MCF 10A (cell line): ENCODE results near the gene NISCH. TPM values are rescaled to one million over a fixed set of nuclear protein-coding genes. Genes with fewer than 3 reads are reported as not detected.

Experiments used
- BruUV-seq: library from RNA; stranded (reverse); fragments of 400-500 nt; replicated peaks from 2 replicates; lab custom pipeline; 2021; lab: Mats Ljungman, UMichigan
- CTCF ChIA-PET: fragments of 300-600 bp; sonication (Branson Sonifier 250); formaldehyde crosslinking; extraction: SDS; loops from one replicate; lab custom pipeline; 2021; ENCODE audit warnings: antibody characterized with exemption, inconsistent platforms; lab: Yijun Ruan, JAX
- POLR2A ChIA-PET: fragments of 300-600, 350-650 bp; sonication (Branson Sonifier 250); formaldehyde crosslinking; extraction: SDS; loops from one replicate; lab custom pipeline; 2020; ENCODE audit warnings: antibody characterized with exemption, inconsistent platforms; lab: Yijun Ruan, JAX
- DNase-seq: peaks from one replicate; pipeline ENCODE4 v3.0.0-alpha.2; 2018; ENCODE audit not compliant: unreplicated experiment
- H3K27ac Mint-ChIP-seq: one replicate; pipeline ENCODE4 v1.8.0; 2022; ENCODE audit warnings: mild to moderate bottlenecking, low read depth, mixed read lengths; ENCODE audit not compliant: unreplicated experiment
- H3K27me3 Mint-ChIP-seq: one replicate; pipeline ENCODE4 v1.8.0; 2022; ENCODE audit warnings: mixed read lengths; ENCODE audit not compliant: insufficient read depth, unreplicated experiment
- H3K36me3 Mint-ChIP-seq: one replicate; pipeline ENCODE4 v1.8.0; 2022; ENCODE audit warnings: mild to moderate bottlenecking, moderate library complexity, mixed read lengths; ENCODE audit not compliant: insufficient read depth, unreplicated experiment
- H3K4me1 Mint-ChIP-seq: one replicate; pipeline ENCODE4 v1.8.0; 2022; ENCODE audit warnings: mixed read lengths; ENCODE audit not compliant: insufficient read depth, unreplicated experiment
- H3K4me3 Mint-ChIP-seq: one replicate; pipeline ENCODE4 v1.8.0; 2022; ENCODE audit warnings: mild to moderate bottlenecking, moderate library complexity, mixed read lengths; ENCODE audit not compliant: unreplicated experiment
- H3K9me3 Mint-ChIP-seq: one replicate; pipeline ENCODE4 v1.8.0; 2022; ENCODE audit warnings: mixed read lengths; ENCODE audit not compliant: unreplicated experiment
- CTCF ChIP-seq: fragments of 200-600 bp; IDR thresholded peaks from one replicate; pipeline ENCODE4 v1.8.0; 2022; ENCODE audit warnings: antibody characterized with exemption, mild to moderate bottlenecking; ENCODE audit not compliant: unreplicated experiment
- intact Hi-C: fragments of 100-400 bp; cut with micrococcal nuclease; formaldehyde crosslinking; loops from 2 replicates; pipeline ENCODE4 v1.14.1; 2022
- total RNA-seq: library from RNA; stranded (reverse); gene quantifications from 2 replicates; pipeline ENCODE4 v1.2.3, GENCODE V29; 2022

The NISCH gene
- total RNA-seq, 1 experiment from 2014 or later, result 60.5 TPM

GRCh38 chr3:52533623-52534280 lies 78.3 kb downstream of the NISCH start, which contains the start of gene NT5DC2:
NT5DC2 (minus strand) TSS chr3:52533857; CDS start chr3:52533737, 120 bp downstream.
- POLR2A ChIA-PET, result no interaction called here
- Mint-ChIP-seq H3K27me3 (no peaks in the 10 kb centered on the region), H3K4me3 (peak within 1 kb of the TSS; percentile 72), H3K9me3 (no peaks in the 10 kb centered on the region), H3K36me3 (peaks cover 14% of the 10 kb centered on the region), H3K4me1 (peaks cover 19% of the 10 kb centered on the region), H3K27ac (peak within 1 kb of the TSS; percentile 61)
- intact Hi-C loops, result loop anchor here (10.0 kb wide), 1 partner anchor 59 kb away; no protein-coding TSS in a partner anchor
- peak; percentile 68 for DNase-seq
- TF ChIP-seq CTCF, result no peak
- BruUV-seq, result no TSS peak
- CTCF ChIA-PET, result no interaction called here

- ChIA-PET POLR2A (no interaction called here), CTCF (interaction anchor here (0.6 kb wide), 1 partner anchor 54 kb away, joined by 3 read pairs; no protein-coding TSS in a partner anchor)
- peaks cover 25% of the 10 kb centered on the region for H3K4me1 Mint-ChIP-seq
- no peak for TF ChIP-seq CTCF
- peaks cover 22% of the 10 kb centered on the region for H3K36me3 Mint-ChIP-seq
- peak overlapping the region; percentile 61 for H3K27ac Mint-ChIP-seq
- intact Hi-C loops, result loop anchor here (10.0 kb wide), 1 partner anchor 60 kb away; no protein-coding TSS in a partner anchor
- no TSS peak for BruUV-seq
- DNase-seq, result no peak
- H3K4me3 Mint-ChIP-seq, result peak overlapping the region; percentile 72
- H3K27me3 Mint-ChIP-seq, result no peaks in the 10 kb centered on the region
- no peaks in the 10 kb centered on the region for H3K9me3 Mint-ChIP-seq
Observed at GRCh38 chr3:52534281-52535183, 79.1 kb downstream of the NISCH start.

- intact Hi-C loops, result loop anchor here (2.0 to 10.0 kb wide), 2 partner anchors 61 to 135 kb away; no protein-coding TSS in a partner anchor
- H3K36me3 Mint-ChIP-seq, result peaks cover 31% of the 10 kb centered on the region
- CTCF ChIA-PET, result interaction anchor here (0.8 kb wide), 1 partner anchor 87 kb away, joined by 3 read pairs; no protein-coding TSS in a partner anchor
- DNase-seq, result no peak
- peak overlapping the region; percentile 61 for H3K27ac Mint-ChIP-seq
- TF ChIP-seq CTCF, result no peak
- no peaks in the 10 kb centered on the region for H3K9me3 Mint-ChIP-seq
- POLR2A ChIA-PET, result interaction anchor here (0.6 to 1.9 kb wide), 22 partner anchors 9 to 561 kb away, joined by 3 to 16 read pairs (median 5); partner anchors contain the start of gene ABHD14A
- no peaks in the 10 kb centered on the region for H3K27me3 Mint-ChIP-seq
- BruUV-seq, result no TSS peak
- peaks cover 30% of the 10 kb centered on the region for H3K4me1 Mint-ChIP-seq
- peak overlapping the region; percentile 84 for H3K4me3 Mint-ChIP-seq
Observed at GRCh38 chr3:52535411-52536111, 80.2 kb downstream of the NISCH start.
